GM13976 (cell line): Measurements from ENCODE around the gene AMPD3.

Source experiments
- DNase-seq: peaks from one replicate; pipeline ENCODE4 v3.0.0; 2012; ENCODE audit warnings: low spot score
- CTCF ChIP-seq: IDR thresholded peaks from 2 replicates; pipeline ENCODE4 v1.5.1; 2012; ENCODE audit warnings: borderline replicate concordance, mild to moderate bottlenecking; ENCODE audit not compliant: insufficient read depth; ENCODE audit errors: extremely low read depth, missing control alignments, control extremely low read depth
- in situ Hi-C: fragments of 300-500 bp; cut with MboI; formaldehyde crosslinking; loops from one replicate; pipeline ENCODE4 v1.12.0; 2022; ENCODE audit warnings: low sequenced_read_pairs, mixed read lengths, inconsistent platforms; ENCODE audit not compliant: unreplicated experiment

The AMPD3 gene

GRCh38 chr11:10511181-10511621 is 56.1 kb downstream of the AMPD3 start:
- no peak for TF ChIP-seq CTCF
- in situ Hi-C loops: no loop called here
- no peak for DNase-seq

GRCh38 chr11:10514202-10514601 is 59.1 kb downstream of the AMPD3 start:
- in situ Hi-C loops: no loop called here
- no peak for TF ChIP-seq CTCF
- no peak for DNase-seq

GRCh38 chr11:10514709-10515108 is 59.6 kb downstream of the AMPD3 start:
- DNase-seq: no peak
- in situ Hi-C loops: no loop called here

GRCh38 chr11:10515418-10515817 is 60.4 kb downstream of the AMPD3 start:
- in situ Hi-C loops: no loop called here
- no peak for TF ChIP-seq CTCF
- no peak for DNase-seq

More at GRCh38 chr11:10514709-10515108, 59.6 kb downstream of the AMPD3 start:
- no peak for TF ChIP-seq CTCF

- in situ Hi-C loops: no loop called here
- TF ChIP-seq CTCF: no peak
- DNase-seq: no peak
Measured at GRCh38 chr11:10518123-10518522, 63.1 kb downstream of the AMPD3 start.

GRCh38 chr11:10518891-10519290 is 63.8 kb downstream of the AMPD3 start:
- no peak for DNase-seq
- no peak for TF ChIP-seq CTCF
- in situ Hi-C loops: no loop called here

- DNase-seq: no peak
- no peak for TF ChIP-seq CTCF
- in situ Hi-C loops: no loop called here
Measured at GRCh38 chr11:10519630-10520029, 64.6 kb downstream of the AMPD3 start.
